ENCODE results near the gene MFN2. TPM values are rescaled to one million over a fixed set of nuclear protein-coding genes. Genes with fewer than 3 reads are reported as not detected.

MFN2 gene
- total RNA-seq, 1 donor from 2014 or later: 61.9 TPM

- Mint-ChIP-seq H3K36me3 (ENCODE audit: unreplicated experiment) (no peaks in the 10 kb centered on the region), H3K9me3 (ENCODE audit: unreplicated experiment) (no peaks in the 10 kb centered on the region), H3K27ac (ENCODE audit: unreplicated experiment) (no peak overlapping the region), H3K27me3 (ENCODE audit: unreplicated experiment) (no peaks in the 10 kb centered on the region), H3K4me3 (ENCODE audit: unreplicated experiment) (no peak overlapping the region), H3K4me1 (ENCODE audit: low read depth, unreplicated experiment) (peaks cover 2% of the 10 kb centered on the region)
- DNase-seq: no peak
- TF ChIP-seq CTCF (IDR thresholded peaks at IDR 0.05; ENCODE audit: partially characterized antibody, unreplicated experiment): no peak
Observed at GRCh38 chr1:12046749-12047119, 66.5 kb downstream of the MFN2 start.

DNA sequence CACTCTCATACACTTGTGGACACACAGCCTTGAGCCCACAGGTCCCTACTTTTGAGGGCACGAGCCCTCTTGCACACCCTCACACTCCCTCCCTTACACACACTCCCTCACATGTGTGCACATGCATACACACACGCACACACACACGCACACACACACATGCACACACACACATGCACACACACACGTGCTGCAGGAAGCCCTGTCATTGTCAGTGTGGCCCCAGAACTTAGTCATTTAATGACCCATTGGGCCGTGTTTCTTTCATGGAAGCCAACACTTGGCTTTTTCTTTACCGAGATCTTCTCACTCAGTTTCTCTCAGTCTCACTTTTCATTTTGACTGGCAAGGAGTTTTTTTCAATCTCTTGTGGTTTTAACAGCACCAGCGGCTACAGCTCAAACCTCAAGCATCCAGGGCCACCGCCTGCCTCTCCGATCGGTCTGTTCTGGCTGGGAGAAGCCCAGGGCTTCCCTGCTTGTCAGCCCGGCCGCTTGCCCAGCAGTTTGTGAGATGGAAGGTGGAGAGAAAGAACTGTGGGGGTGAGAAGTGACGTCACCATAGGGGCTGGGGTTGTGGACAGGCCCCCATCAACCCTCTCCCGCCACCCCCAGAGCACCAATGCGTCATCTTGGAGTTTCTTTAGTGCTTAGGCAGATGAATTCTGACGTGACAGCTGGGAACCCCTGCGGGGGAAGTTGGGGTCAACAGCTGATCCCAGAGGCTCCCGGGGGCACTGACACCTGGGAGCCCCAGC, 67.1 kb downstream of the MFN2 start:
- H3K4me1 Mint-ChIP-seq (ENCODE audit: low read depth, unreplicated experiment): peaks cover 6% of the 10 kb centered on the region
- H3K9me3 Mint-ChIP-seq (ENCODE audit: unreplicated experiment): no peaks in the 10 kb centered on the region
- DNase-seq: no peak
- no peak overlapping the region for H3K27ac Mint-ChIP-seq (ENCODE audit: unreplicated experiment)
- no peak for TF ChIP-seq CTCF (IDR thresholded peaks at IDR 0.05; ENCODE audit: partially characterized antibody, unreplicated experiment)
- no peaks in the 10 kb centered on the region for H3K27me3 Mint-ChIP-seq (ENCODE audit: unreplicated experiment)
- H3K4me3 Mint-ChIP-seq (ENCODE audit: unreplicated experiment): no peak overlapping the region
- H3K36me3 Mint-ChIP-seq (ENCODE audit: unreplicated experiment): no peaks in the 10 kb centered on the region

DNA sequence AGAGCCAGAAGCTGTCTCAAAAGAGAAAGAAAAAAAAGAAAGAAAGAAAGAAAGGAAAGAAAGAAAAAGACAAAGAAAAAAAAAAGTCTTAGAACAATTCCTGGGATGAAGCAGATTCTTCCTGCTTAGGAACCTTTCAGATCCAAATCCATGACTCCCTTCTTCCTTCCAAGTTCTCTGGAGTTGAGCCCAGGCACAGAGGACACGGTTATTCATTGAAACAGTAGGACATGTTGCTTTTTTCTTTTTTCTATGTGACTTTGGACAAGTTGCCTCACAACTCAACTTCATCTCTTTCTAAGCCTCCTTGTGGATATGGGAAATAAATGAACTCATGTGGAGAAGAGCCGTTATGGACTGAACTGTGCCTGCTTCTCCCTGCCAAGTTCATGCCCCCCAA, 68.1 kb downstream of the MFN2 start:
- Mint-ChIP-seq H3K27ac (ENCODE audit: unreplicated experiment) (no peak overlapping the region), H3K4me3 (ENCODE audit: unreplicated experiment) (no peak overlapping the region), H3K36me3 (ENCODE audit: unreplicated experiment) (no peaks in the 10 kb centered on the region), H3K9me3 (ENCODE audit: unreplicated experiment) (no peaks in the 10 kb centered on the region), H3K4me1 (ENCODE audit: low read depth, unreplicated experiment) (peaks cover 12% of the 10 kb centered on the region), H3K27me3 (ENCODE audit: unreplicated experiment) (no peaks in the 10 kb centered on the region)
- no peak for DNase-seq
- TF ChIP-seq CTCF (IDR thresholded peaks at IDR 0.05; ENCODE audit: partially characterized antibody, unreplicated experiment): no peak

DNA sequence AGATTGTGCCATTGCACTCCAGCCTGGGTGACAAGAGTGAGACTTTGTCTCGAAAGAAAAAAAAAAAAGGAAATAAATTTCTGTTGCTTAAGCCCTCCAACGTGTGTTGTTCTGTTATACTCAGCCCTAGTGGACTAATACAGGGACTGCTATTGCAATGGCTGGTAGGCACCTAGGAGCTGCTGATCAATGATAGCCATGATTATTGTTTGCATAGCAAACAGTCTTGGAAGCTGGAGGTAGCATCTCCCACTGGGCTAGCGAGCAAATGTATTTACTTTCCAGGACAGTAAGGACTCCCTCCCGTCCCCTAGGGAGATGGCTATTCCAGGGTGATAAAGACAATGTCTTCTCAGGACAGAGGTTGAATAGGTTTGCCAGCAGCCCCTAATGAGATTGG, 69.4 kb downstream of the MFN2 start:
- no peaks in the 10 kb centered on the region for H3K36me3 Mint-ChIP-seq (ENCODE audit: unreplicated experiment)
- peaks cover 21% of the 10 kb centered on the region for H3K4me1 Mint-ChIP-seq (ENCODE audit: low read depth, unreplicated experiment)
- TF ChIP-seq CTCF (IDR thresholded peaks at IDR 0.05; ENCODE audit: partially characterized antibody, unreplicated experiment): no peak
- peaks cover 7% of the 10 kb centered on the region for H3K9me3 Mint-ChIP-seq (ENCODE audit: unreplicated experiment)
- no peak overlapping the region for H3K4me3 Mint-ChIP-seq (ENCODE audit: unreplicated experiment)
- no peak for DNase-seq
- no peak overlapping the region for H3K27ac Mint-ChIP-seq (ENCODE audit: unreplicated experiment)
- H3K27me3 Mint-ChIP-seq (ENCODE audit: unreplicated experiment): peaks cover 8% of the 10 kb centered on the region

- H3K4me1 Mint-ChIP-seq (ENCODE audit: low read depth, unreplicated experiment): peaks cover 26% of the 10 kb centered on the region
- TF ChIP-seq CTCF (IDR thresholded peaks at IDR 0.05; ENCODE audit: partially characterized antibody, unreplicated experiment): no peak
- H3K9me3 Mint-ChIP-seq (ENCODE audit: unreplicated experiment): peaks cover 8% of the 10 kb centered on the region
- no peak overlapping the region for H3K27ac Mint-ChIP-seq (ENCODE audit: unreplicated experiment)
- peak overlapping the region; percentile 25 for H3K4me3 Mint-ChIP-seq (ENCODE audit: unreplicated experiment)
- no peaks in the 10 kb centered on the region for H3K36me3 Mint-ChIP-seq (ENCODE audit: unreplicated experiment)
- no peak for DNase-seq
- H3K27me3 Mint-ChIP-seq (ENCODE audit: unreplicated experiment): peaks cover 8% of the 10 kb centered on the region
Observed at GRCh38 chr1:12051361-12051760, 71.1 kb downstream of the MFN2 start.
